Activated CD4-positive, alpha-beta T cell treated with anti-CD3 and anti-CD28 coated beads, Interleukin-2, amount 10 ng/mL, durations not matched to agents 24 days and 14 days (primary cell): Measurements from ENCODE around the gene NDE1. TPM values are rescaled to one million over a fixed set of nuclear protein-coding genes. Genes with fewer than 3 reads are reported as not detected.

Experiments
- DNase-seq: peaks from one replicate; pipeline ENCODE4 v3.0.0; 2022
- H3K27ac Mint-ChIP-seq: one replicate; pipeline ENCODE4 v1.8.0; 2022; ENCODE audit warnings: mild to moderate bottlenecking, mixed read lengths
- H3K27me3 Mint-ChIP-seq: one replicate; pipeline ENCODE4 v1.8.0; 2022; ENCODE audit warnings: mixed read lengths
- H3K36me3 Mint-ChIP-seq: one replicate; pipeline ENCODE4 v1.8.0; 2022; ENCODE audit warnings: low read depth, mild to moderate bottlenecking, mixed read lengths
- H3K4me1 Mint-ChIP-seq: one replicate; pipeline ENCODE4 v1.8.0; 2021; ENCODE audit warnings: mixed read lengths
- H3K4me3 Mint-ChIP-seq: one replicate; pipeline ENCODE4 v1.8.0; 2022; ENCODE audit warnings: mild to moderate bottlenecking, moderate library complexity, mixed read lengths
- H3K9me3 Mint-ChIP-seq: one replicate; pipeline ENCODE4 v1.8.0; 2021; ENCODE audit warnings: mixed read lengths
- intact Hi-C: fragments of 100-400 bp; cut with micrococcal nuclease; formaldehyde crosslinking; loops from one replicate; pipeline ENCODE4 v1.15.1; 2023
- total RNA-seq: library from RNA; stranded (reverse); gene quantifications from 2 replicates; pipeline ENCODE4 v1.2.3, GENCODE V29; 2022

Gene NDE1
- total RNA-seq, 1 donor from 2014 or later = 85.4 TPM

GRCh38 chr16:15749985-15750384 lies 99.9 kb downstream of the NDE1 start:
- Mint-ChIP-seq H3K27ac (no peak overlapping the region), H3K4me1 (no peaks in the 10 kb centered on the region), H3K4me3 (no peak overlapping the region), H3K9me3 (no peaks in the 10 kb centered on the region), H3K36me3 (no peaks in the 10 kb centered on the region), H3K27me3 (no peaks in the 10 kb centered on the region)
- intact Hi-C loops = no loop called here
- no peak for DNase-seq

DNA sequence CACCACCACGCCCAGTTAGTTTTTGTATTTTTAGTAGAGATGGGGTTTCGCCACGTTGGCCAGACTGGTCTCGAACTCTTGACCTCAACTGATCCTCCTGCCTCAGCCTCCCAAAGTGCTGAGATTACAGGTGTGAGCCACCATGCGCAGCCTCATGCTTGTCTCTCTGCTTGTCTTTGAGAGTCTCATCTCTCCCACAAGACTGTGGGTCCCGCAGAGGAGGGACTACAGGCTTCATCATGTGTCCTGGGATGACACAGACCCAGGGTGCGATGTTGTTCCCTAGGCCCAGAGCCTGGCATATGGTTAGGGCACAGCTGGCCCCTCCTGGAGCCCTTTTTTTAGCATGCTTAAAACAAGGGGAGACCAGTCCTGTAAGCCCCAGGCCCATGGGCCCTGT lies 101.9 kb downstream of the NDE1 start:
- Mint-ChIP-seq H3K27me3 (no peaks in the 10 kb centered on the region), H3K9me3 (no peaks in the 10 kb centered on the region), H3K36me3 (no peaks in the 10 kb centered on the region), H3K4me1 (no peaks in the 10 kb centered on the region), H3K27ac (no peak overlapping the region), H3K4me3 (no peak overlapping the region)
- intact Hi-C loops = no loop called here
- no peak for DNase-seq

GRCh38 chr16:15752717-15753488 lies 102.9 kb downstream of the NDE1 start:
- Mint-ChIP-seq H3K27ac (no peak overlapping the region), H3K9me3 (no peaks in the 10 kb centered on the region), H3K4me1 (no peaks in the 10 kb centered on the region), H3K4me3 (no peak overlapping the region), H3K27me3 (no peaks in the 10 kb centered on the region), H3K36me3 (no peaks in the 10 kb centered on the region)
- intact Hi-C loops = no loop called here
- DNase-seq = no peak

GRCh38 chr16:15754821-15755534 lies 104.9 kb downstream of the NDE1 start:
- no peaks in the 10 kb centered on the region for H3K9me3 Mint-ChIP-seq
- intact Hi-C loops = no loop called here
- no peak overlapping the region for H3K4me3 Mint-ChIP-seq
- no peaks in the 10 kb centered on the region for H3K27me3 Mint-ChIP-seq
- H3K27ac Mint-ChIP-seq = no peak overlapping the region
- no peaks in the 10 kb centered on the region for H3K4me1 Mint-ChIP-seq
- H3K36me3 Mint-ChIP-seq = no peaks in the 10 kb centered on the region
- DNase-seq = no peak

- Mint-ChIP-seq H3K36me3 (no peaks in the 10 kb centered on the region), H3K27me3 (peaks cover 4% of the 10 kb centered on the region), H3K4me1 (no peaks in the 10 kb centered on the region), H3K9me3 (no peaks in the 10 kb centered on the region), H3K27ac (no peak overlapping the region), H3K4me3 (no peak overlapping the region)
- no peak for DNase-seq
- intact Hi-C loops = no loop called here
These were observed 107.0 kb downstream of the NDE1 start for GRCh38 chr16:15757077-15757386.

GRCh38 chr16:15757630-15758251 lies 107.7 kb downstream of the NDE1 start:
- Mint-ChIP-seq H3K4me3 (no peak overlapping the region), H3K27me3 (peaks cover 4% of the 10 kb centered on the region), H3K4me1 (no peaks in the 10 kb centered on the region), H3K36me3 (no peaks in the 10 kb centered on the region), H3K27ac (no peak overlapping the region), H3K9me3 (no peaks in the 10 kb centered on the region)
- intact Hi-C loops = no loop called here
- peak; percentile 65 for DNase-seq

DNA sequence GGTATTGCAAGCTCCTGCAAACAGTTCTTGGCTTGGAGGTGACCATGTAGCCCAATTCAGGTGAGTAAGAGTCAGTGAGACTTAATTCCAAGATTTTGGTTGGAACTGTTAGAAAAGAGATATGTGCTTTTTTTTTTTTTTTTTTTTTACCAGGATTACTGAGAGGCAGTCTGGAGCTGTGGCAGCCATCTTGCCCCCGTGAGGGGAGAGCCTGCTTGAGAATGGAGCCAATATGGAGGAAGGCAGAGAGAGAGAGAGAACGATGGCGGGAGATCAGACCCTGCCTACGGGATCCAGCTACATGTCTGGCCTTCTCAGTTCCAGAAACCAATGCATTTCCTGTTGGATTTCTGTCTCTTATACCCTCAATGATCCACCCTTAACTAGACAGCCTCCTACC lies 109.0 kb downstream of the NDE1 start:
- intact Hi-C loops = no loop called here
- DNase-seq = no peak
- no peak overlapping the region for H3K27ac Mint-ChIP-seq
- H3K9me3 Mint-ChIP-seq = no peaks in the 10 kb centered on the region
- H3K27me3 Mint-ChIP-seq = peaks cover 4% of the 10 kb centered on the region
- H3K4me3 Mint-ChIP-seq = no peak overlapping the region
- H3K36me3 Mint-ChIP-seq = no peaks in the 10 kb centered on the region
- no peaks in the 10 kb centered on the region for H3K4me1 Mint-ChIP-seq

GRCh38 chr16:15760129-15760528 lies 110.1 kb downstream of the NDE1 start:
- no peaks in the 10 kb centered on the region for H3K4me1 Mint-ChIP-seq
- H3K27me3 Mint-ChIP-seq = peaks cover 7% of the 10 kb centered on the region
- no peak overlapping the region for H3K27ac Mint-ChIP-seq
- H3K4me3 Mint-ChIP-seq = no peak overlapping the region
- intact Hi-C loops = no loop called here
- DNase-seq = no peak
- no peaks in the 10 kb centered on the region for H3K9me3 Mint-ChIP-seq
- no peaks in the 10 kb centered on the region for H3K36me3 Mint-ChIP-seq

DNA sequence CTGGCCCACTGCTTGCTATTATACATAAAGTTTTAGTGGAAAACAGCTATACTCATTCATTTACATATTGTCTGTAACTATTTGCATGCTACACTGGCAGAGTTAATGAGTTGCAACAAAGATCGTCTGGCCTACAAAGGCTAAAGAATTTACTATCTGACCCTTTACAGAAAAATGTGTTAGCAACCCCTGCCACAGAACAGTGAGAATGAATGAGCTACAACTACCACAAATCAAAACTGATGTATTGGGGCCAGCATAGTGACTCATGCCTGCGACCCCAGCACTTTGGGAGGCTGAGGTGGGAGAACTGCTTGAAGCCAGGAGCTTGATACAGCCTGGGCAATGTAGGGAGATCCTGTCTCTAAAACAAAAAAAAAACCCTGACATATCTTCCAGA lies 114.1 kb downstream of the NDE1 start:
- no peak for DNase-seq
- Mint-ChIP-seq H3K4me1 (peaks cover 2% of the 10 kb centered on the region), H3K36me3 (no peaks in the 10 kb centered on the region), H3K27ac (no peak overlapping the region), H3K4me3 (no peak overlapping the region), H3K27me3 (peaks cover 8% of the 10 kb centered on the region), H3K9me3 (no peaks in the 10 kb centered on the region)
- intact Hi-C loops = no loop called here

DNA sequence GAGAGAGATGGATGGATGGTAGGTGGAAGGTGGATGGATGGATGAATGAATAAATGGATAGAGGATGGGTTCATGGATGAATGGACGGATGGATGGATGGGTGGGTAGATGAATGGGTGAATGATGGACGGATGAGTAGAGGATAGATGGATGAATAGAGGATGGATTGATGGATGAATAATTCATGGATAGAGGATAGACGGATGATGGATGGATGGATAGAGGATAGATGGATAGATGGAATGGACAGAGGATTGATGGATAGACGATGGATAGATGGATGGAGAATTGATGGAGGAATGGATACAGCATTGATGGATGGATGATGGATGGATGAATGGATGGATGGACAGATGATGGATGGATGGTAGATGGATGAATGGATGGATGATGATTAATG lies 115.1 kb downstream of the NDE1 start:
- Mint-ChIP-seq H3K4me1 (peaks cover 2% of the 10 kb centered on the region), H3K9me3 (no peaks in the 10 kb centered on the region), H3K27me3 (peaks cover 7% of the 10 kb centered on the region), H3K27ac (no peak overlapping the region), H3K36me3 (no peaks in the 10 kb centered on the region), H3K4me3 (no peak overlapping the region)
- no peak for DNase-seq
- intact Hi-C loops = loop anchor here (5.0 kb wide), 2 partner anchors 57 to 362 kb away; no protein-coding TSS in a partner anchor

DNA sequence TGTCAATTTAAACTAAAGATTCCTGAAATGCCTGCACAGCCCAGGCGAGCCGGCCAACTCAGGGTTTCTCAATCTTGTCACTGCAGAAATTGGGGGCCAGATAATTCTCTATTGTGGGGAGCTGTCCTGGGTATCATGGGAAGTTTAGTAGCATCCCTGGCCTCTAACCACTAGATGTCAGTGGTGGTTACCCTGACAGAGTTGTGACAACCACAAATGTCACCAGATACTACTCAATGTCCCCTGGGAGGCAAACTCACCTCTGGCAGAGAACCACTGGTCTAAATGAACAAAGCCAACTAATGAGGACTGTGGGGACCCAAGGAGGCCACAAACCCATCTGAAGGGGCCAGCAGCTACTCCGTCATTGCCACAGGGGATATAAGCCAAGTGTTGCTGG lies 115.8 kb downstream of the NDE1 start:
- peaks cover 4% of the 10 kb centered on the region for H3K27me3 Mint-ChIP-seq
- no peak overlapping the region for H3K27ac Mint-ChIP-seq
- no peak overlapping the region for H3K4me3 Mint-ChIP-seq
- DNase-seq = peak; percentile 84
- no peaks in the 10 kb centered on the region for H3K36me3 Mint-ChIP-seq
- H3K9me3 Mint-ChIP-seq = no peaks in the 10 kb centered on the region
- H3K4me1 Mint-ChIP-seq = peaks cover 2% of the 10 kb centered on the region
- intact Hi-C loops = loop anchor here (2.0 to 5.0 kb wide), 3 partner anchors 56 to 429 kb away; no protein-coding TSS in a partner anchor

DNA sequence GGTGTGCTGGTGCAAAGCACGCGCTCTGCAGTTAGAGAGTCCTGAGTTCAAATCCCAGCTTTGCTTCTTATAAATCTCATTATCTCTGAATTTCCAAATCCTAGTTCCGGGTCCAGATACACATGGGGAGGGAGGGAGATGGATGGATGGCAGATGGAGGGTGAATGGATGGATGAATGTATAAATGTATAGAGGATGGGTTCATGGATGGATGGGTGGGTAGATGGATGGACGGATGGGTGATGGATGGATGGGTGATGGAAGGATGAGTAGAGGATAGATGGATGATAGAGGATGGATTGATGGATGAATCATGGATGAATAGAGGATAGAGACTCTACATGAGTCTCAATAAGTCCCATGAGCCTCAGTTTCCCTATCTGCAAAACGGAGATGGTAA lies 116.9 kb downstream of the NDE1 start:
- peaks cover 2% of the 10 kb centered on the region for H3K4me1 Mint-ChIP-seq
- H3K27ac Mint-ChIP-seq = no peak overlapping the region
- H3K36me3 Mint-ChIP-seq = no peaks in the 10 kb centered on the region
- intact Hi-C loops = loop anchor here (2.0 to 5.0 kb wide), 3 partner anchors 55 to 428 kb away; no protein-coding TSS in a partner anchor
- DNase-seq = no peak
- no peaks in the 10 kb centered on the region for H3K9me3 Mint-ChIP-seq
- no peak overlapping the region for H3K4me3 Mint-ChIP-seq
- peaks cover 4% of the 10 kb centered on the region for H3K27me3 Mint-ChIP-seq

GRCh38 chr16:15768201-15768600 lies 118.2 kb downstream of the NDE1 start:
- no peaks in the 10 kb centered on the region for H3K9me3 Mint-ChIP-seq
- no peak overlapping the region for H3K4me3 Mint-ChIP-seq
- peaks cover 2% of the 10 kb centered on the region for H3K4me1 Mint-ChIP-seq
- H3K27me3 Mint-ChIP-seq = peaks cover 4% of the 10 kb centered on the region
- intact Hi-C loops = loop anchor here (5.0 kb wide), 2 partner anchors 54 to 359 kb away; no protein-coding TSS in a partner anchor
- no peak overlapping the region for H3K27ac Mint-ChIP-seq
- H3K36me3 Mint-ChIP-seq = no peaks in the 10 kb centered on the region
- DNase-seq = no peak

- Mint-ChIP-seq H3K27me3 (peaks cover 3% of the 10 kb centered on the region), H3K27ac (no peak overlapping the region), H3K4me1 (peaks cover 2% of the 10 kb centered on the region), H3K36me3 (no peaks in the 10 kb centered on the region), H3K4me3 (no peak overlapping the region), H3K9me3 (no peaks in the 10 kb centered on the region)
- intact Hi-C loops = loop anchor here (5.0 kb wide), 2 partner anchors 53 to 358 kb away; no protein-coding TSS in a partner anchor
- DNase-seq = no peak
These were observed 119.2 kb downstream of the NDE1 start for GRCh38 chr16:15769239-15769638.
